WTC11 (cell line): ENCODE measurements around the gene TMIE. TPM values are rescaled to one million over a fixed set of nuclear protein-coding genes. Genes with fewer than 3 reads are reported as not detected.

ENCODE experiments used
- ATAC-seq: fragments of 200-7000 bp; cut with Tn5 transposase; 2 replicates; pipeline ENCODE4 v1.10.0; 2021; ENCODE audit warnings: mild to moderate bottlenecking, moderate library complexity
- CTCF ChIA-PET: fragments of 300-600 bp; sonication (Branson Sonifier 250); formaldehyde crosslinking; loops from one replicate; lab custom pipeline; 2021; ENCODE audit warnings: antibody characterized with exemption; lab: Charles Lee
- POLR2A ChIA-PET: fragments of 350-600 bp; sonication (Branson Sonifier 250); formaldehyde crosslinking; loops from one replicate; lab custom pipeline; 2021; ENCODE audit warnings: antibody characterized with exemption; lab: Charles Lee
- DNase-seq: peaks from one replicate; pipeline ENCODE4 v3.0.0; 2021; ENCODE audit warnings: low spot score
- H3K27ac Mint-ChIP-seq: 2 replicates; pipeline ENCODE4 v1.8.0; 2021; ENCODE audit warnings: mixed read lengths
- H3K27me3 Mint-ChIP-seq: 2 replicates; pipeline ENCODE4 v1.8.0; 2021; ENCODE audit warnings: low read depth, mild to moderate bottlenecking, moderate library complexity, mixed read lengths
- H3K36me3 Mint-ChIP-seq: 2 replicates; pipeline ENCODE4 v1.8.0; 2021; ENCODE audit warnings: mixed read lengths
- H3K4me1 Mint-ChIP-seq: 2 replicates; pipeline ENCODE4 v1.8.0; 2022; ENCODE audit warnings: mixed read lengths
- H3K4me3 Mint-ChIP-seq: 2 replicates; pipeline ENCODE4 v1.8.0; 2021; ENCODE audit warnings: mild to moderate bottlenecking, moderate library complexity, mixed read lengths
- H3K9me3 Mint-ChIP-seq: 2 replicates; pipeline ENCODE4 v1.8.0; 2021; ENCODE audit warnings: mixed read lengths
- CREB1 ChIP-seq: sonication (generic); formaldehyde crosslinking; IDR thresholded peaks from 2 replicates; pipeline ENCODE4 v1.8.0; 2023; ENCODE audit warnings: mild to moderate bottlenecking, missing genetic modification reagents
- EMX1 ChIP-seq: fragments of 250-450 bp; sonication (Bioruptor Pico); IDR thresholded peaks from 2 replicates; pipeline ENCODE4 v1.8.0; 2021; ENCODE audit warnings: mild to moderate bottlenecking
- FOXJ3 ChIP-seq: sonication (generic); formaldehyde crosslinking; IDR thresholded peaks from 2 replicates; pipeline ENCODE4 v1.9.0; 2021; ENCODE audit warnings: missing genetic modification reagents, mild to moderate bottlenecking, borderline replicate concordance
- GTF2I ChIP-seq: fragments of 250-450 bp; sonication (Bioruptor Pico); conservative IDR thresholded peaks from 2 replicates; pipeline ENCODE4 v1.4.0; 2021; ENCODE audit warnings: mild to moderate bottlenecking
- IRF2 ChIP-seq: sonication (generic); formaldehyde crosslinking; IDR thresholded peaks from 2 replicates; pipeline ENCODE4 v1.8.0; 2022; ENCODE audit warnings: low read depth, missing genetic modification reagents, borderline replicate concordance
- JAZF1 ChIP-seq: fragments of 250-450 bp; sonication (Bioruptor Pico); IDR thresholded peaks from 2 replicates; pipeline ENCODE4 v1.9.0; 2021; ENCODE audit warnings: moderate library complexity, mild to moderate bottlenecking, inconsistent platforms
- JUN ChIP-seq: sonication (generic); formaldehyde crosslinking; IDR thresholded peaks from 2 replicates; pipeline ENCODE4 v1.8.0; 2023; ENCODE audit warnings: mild to moderate bottlenecking, missing genetic modification reagents
- MYBL2 ChIP-seq: sonication (generic); formaldehyde crosslinking; IDR thresholded peaks from 2 replicates; pipeline ENCODE4 v1.8.1; 2023; ENCODE audit warnings: mild to moderate bottlenecking, moderate library complexity, missing genetic modification reagents
- NFATC4 ChIP-seq: fragments of 250-450 bp; sonication (Bioruptor Pico); IDR thresholded peaks from 2 replicates; pipeline ENCODE4 v1.9.0; 2021; ENCODE audit warnings: mild to moderate bottlenecking
- RELA ChIP-seq: sonication (generic); formaldehyde crosslinking; IDR thresholded peaks from 2 replicates; pipeline ENCODE4 v1.8.1; 2022; ENCODE audit warnings: missing genetic modification reagents, mild to moderate bottlenecking, borderline replicate concordance
- SMAD4 ChIP-seq: sonication (generic); formaldehyde crosslinking; IDR thresholded peaks from 2 replicates; pipeline ENCODE4 v1.8.0; 2022; ENCODE audit warnings: mild to moderate bottlenecking, missing genetic modification reagents
- TEAD1 ChIP-seq: sonication (generic); formaldehyde crosslinking; IDR thresholded peaks from 2 replicates; pipeline ENCODE4 v1.8.0; 2022; ENCODE audit warnings: mild to moderate bottlenecking, missing genetic modification reagents
- ZNF317 ChIP-seq: sonication (generic); formaldehyde crosslinking; IDR thresholded peaks from 2 replicates; pipeline ENCODE4 v1.8.1; 2023; ENCODE audit warnings: low read depth, mild to moderate bottlenecking, moderate library complexity, missing genetic modification reagents, borderline replicate concordance
- ZNF396 ChIP-seq: fragments of 250-450 bp; sonication (Bioruptor Pico); IDR thresholded peaks from 2 replicates; pipeline ENCODE4 v1.8.0; 2021; ENCODE audit warnings: mild to moderate bottlenecking, moderate library complexity, borderline replicate concordance
- ZNF416 ChIP-seq: fragments of 250-450 bp; sonication (Bioruptor Pico); IDR thresholded peaks from 2 replicates; pipeline ENCODE4 v1.9.0; 2021; ENCODE audit warnings: mild to moderate bottlenecking, inconsistent platforms
- total RNA-seq: library from RNA; stranded (reverse); gene quantifications from 3 replicates; pipeline ENCODE4 v1.2.3, GENCODE V29; 2021
- TF ChIP-seq, protein P1 (sequence below): sonication (generic); formaldehyde crosslinking; IDR thresholded peaks from 2 replicates; pipeline ENCODE4 v1.8.0; 2022; ENCODE audit warnings: mild to moderate bottlenecking, missing genetic modification reagents
- TF ChIP-seq, protein P2 (sequence below): sonication (generic); formaldehyde crosslinking; conservative IDR thresholded peaks from 2 replicates; pipeline ENCODE4 v1.8.1; 2023; ENCODE audit warnings: mild to moderate bottlenecking, low read depth, missing genetic modification reagents, moderate library complexity
- TF ChIP-seq, protein P3 (sequence below): fragments of 250-450 bp; sonication (Bioruptor Pico); IDR thresholded peaks from 2 replicates; pipeline ENCODE4 v1.9.0; 2021; ENCODE audit warnings: moderate library complexity, mild to moderate bottlenecking, inconsistent platforms, borderline replicate concordance
- TF ChIP-seq, protein P4 (sequence below): sonication (generic); formaldehyde crosslinking; IDR thresholded peaks from 2 replicates; pipeline ENCODE4 v1.8.1; 2023; ENCODE audit warnings: mild to moderate bottlenecking, moderate library complexity, missing genetic modification reagents
- TF ChIP-seq, protein P5 (sequence below): fragments of 250-450 bp; sonication (Bioruptor Pico); IDR thresholded peaks from 2 replicates; pipeline ENCODE4 v1.9.0; 2021; ENCODE audit warnings: mild to moderate bottlenecking
- TF ChIP-seq, protein P6 (sequence below): sonication (generic); formaldehyde crosslinking; IDR thresholded peaks from 2 replicates; pipeline ENCODE4 v1.8.0; 2023; ENCODE audit warnings: missing genetic modification reagents, mild to moderate bottlenecking, borderline replicate concordance
- TF ChIP-seq, protein P7 (sequence below): sonication (generic); formaldehyde crosslinking; conservative IDR thresholded peaks from 2 replicates; pipeline ENCODE4 v1.8.1; 2022; ENCODE audit warnings: mild to moderate bottlenecking, missing genetic modification reagents

The TMIE gene
- total RNA-seq, 1 experiment from 2014 or later: 0.57 TPM

DNA sequence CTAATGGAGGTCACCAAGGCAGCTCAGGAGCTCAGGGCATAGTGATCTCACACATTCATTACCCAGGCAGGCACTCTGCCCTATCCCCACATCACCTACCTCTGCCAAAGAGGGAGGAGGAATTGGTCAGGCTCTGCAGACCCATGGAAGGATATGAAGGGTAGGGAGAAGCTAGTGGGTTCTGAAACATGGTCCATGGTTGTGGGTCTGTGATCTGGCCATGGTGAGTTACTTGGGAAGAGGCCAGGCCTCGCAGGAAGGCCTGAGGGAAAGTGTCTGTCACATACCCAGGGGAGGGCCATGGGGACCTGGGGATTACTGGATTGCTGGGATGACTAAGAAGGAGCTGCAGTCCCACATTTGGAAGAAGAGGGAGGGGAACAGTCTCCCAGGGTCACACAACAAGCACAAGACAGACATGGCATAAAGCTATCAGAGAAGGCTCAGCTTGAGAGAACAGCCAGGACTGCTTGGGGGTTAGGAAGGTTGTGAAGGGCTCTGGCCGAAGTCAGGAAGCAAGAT lies 17.9 kb downstream of the TMIE start:
- no peak for DNase-seq
- ChIA-PET POLR2A (no interaction called here), CTCF (interaction anchor here (1.1 to 2.3 kb wide), 8 partner anchors 11 to 321 kb away, joined by 3 to 8 read pairs (median 4); no protein-coding TSS in a partner anchor)
- Mint-ChIP-seq H3K27me3 (no peaks in the 10 kb centered on the region), H3K27ac (no peak overlapping the region), H3K36me3 (no peaks in the 10 kb centered on the region), H3K9me3 (peaks cover 6% of the 10 kb centered on the region), H3K4me3 (no peak overlapping the region), H3K4me1 (no peaks in the 10 kb centered on the region)
- TF ChIP-seq RELA (CRISPR knock-in tag): no peak
- TF ChIP-seq FOXJ3: no peak
- no peak for TF ChIP-seq JAZF1
- TF ChIP-seq, protein P1, sequence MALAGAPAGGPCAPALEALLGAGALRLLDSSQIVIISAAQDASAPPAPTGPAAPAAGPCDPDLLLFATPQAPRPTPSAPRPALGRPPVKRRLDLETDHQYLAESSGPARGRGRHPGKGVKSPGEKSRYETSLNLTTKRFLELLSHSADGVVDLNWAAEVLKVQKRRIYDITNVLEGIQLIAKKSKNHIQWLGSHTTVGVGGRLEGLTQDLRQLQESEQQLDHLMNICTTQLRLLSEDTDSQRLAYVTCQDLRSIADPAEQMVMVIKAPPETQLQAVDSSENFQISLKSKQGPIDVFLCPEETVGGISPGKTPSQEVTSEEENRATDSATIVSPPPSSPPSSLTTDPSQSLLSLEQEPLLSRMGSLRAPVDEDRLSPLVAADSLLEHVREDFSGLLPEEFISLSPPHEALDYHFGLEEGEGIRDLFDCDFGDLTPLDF (CRISPR knock-in tag): no peak
- TF ChIP-seq GTF2I: no peak
- no peak for TF ChIP-seq MYBL2 (CRISPR knock-in tag)
- no peak for TF ChIP-seq IRF2 (CRISPR knock-in tag)
- TF ChIP-seq NFATC4 (CRISPR knock-in tag): no peak
- no peak for TF ChIP-seq SMAD4
- ATAC-seq: no peak

DNA sequence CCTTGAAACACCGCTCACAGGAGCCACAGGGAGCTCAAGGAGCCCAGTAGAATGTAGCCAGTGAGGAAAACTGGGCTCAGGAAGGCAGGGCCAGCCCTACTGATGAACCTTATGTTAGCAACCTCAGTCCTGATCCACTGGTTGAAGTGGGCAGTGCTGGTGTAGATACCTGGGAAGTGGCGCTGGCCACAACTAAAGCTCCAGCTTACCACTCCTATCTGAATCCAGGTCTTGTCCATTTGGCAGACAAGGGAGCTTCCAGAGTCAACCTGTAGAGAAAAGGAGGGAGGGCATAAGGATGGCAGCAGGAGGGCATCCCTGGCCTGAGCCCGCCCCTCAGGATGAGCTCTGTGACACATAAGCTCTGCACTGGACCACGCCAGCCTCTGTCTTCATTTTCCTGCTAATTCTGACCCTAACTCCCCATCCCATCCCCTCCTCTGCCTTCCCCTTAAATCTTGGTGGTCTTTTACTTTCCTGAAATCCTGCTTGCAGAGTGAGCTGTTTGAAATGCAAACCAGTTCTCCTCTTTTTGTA lies 18.6 kb downstream of the TMIE start:
- Mint-ChIP-seq H3K36me3 (no peaks in the 10 kb centered on the region), H3K4me1 (no peaks in the 10 kb centered on the region), H3K4me3 (no peak overlapping the region), H3K9me3 (peaks cover 6% of the 10 kb centered on the region), H3K27ac (no peak overlapping the region), H3K27me3 (no peaks in the 10 kb centered on the region)
- CTCF ChIA-PET: interaction anchor here (1.1 to 2.3 kb wide), 9 partner anchors 12 to 322 kb away, joined by 3 to 8 read pairs (median 4); no protein-coding TSS in a partner anchor
- no peak for DNase-seq
- POLR2A ChIA-PET: no interaction called here
- ATAC-seq: no peak
- no peak for TF ChIP-seq MYBL2 (CRISPR knock-in tag)
- TF ChIP-seq, protein P2, sequence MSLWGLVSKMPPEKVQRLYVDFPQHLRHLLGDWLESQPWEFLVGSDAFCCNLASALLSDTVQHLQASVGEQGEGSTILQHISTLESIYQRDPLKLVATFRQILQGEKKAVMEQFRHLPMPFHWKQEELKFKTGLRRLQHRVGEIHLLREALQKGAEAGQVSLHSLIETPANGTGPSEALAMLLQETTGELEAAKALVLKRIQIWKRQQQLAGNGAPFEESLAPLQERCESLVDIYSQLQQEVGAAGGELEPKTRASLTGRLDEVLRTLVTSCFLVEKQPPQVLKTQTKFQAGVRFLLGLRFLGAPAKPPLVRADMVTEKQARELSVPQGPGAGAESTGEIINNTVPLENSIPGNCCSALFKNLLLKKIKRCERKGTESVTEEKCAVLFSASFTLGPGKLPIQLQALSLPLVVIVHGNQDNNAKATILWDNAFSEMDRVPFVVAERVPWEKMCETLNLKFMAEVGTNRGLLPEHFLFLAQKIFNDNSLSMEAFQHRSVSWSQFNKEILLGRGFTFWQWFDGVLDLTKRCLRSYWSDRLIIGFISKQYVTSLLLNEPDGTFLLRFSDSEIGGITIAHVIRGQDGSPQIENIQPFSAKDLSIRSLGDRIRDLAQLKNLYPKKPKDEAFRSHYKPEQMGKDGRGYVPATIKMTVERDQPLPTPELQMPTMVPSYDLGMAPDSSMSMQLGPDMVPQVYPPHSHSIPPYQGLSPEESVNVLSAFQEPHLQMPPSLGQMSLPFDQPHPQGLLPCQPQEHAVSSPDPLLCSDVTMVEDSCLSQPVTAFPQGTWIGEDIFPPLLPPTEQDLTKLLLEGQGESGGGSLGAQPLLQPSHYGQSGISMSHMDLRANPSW (CRISPR knock-in tag): no peak
- TF ChIP-seq CREB1 (CRISPR knock-in tag): no peak
- no peak for TF ChIP-seq ZNF317 (CRISPR knock-in tag)
- no peak for TF ChIP-seq ZNF416 (CRISPR knock-in tag)
- TF ChIP-seq, protein P3, sequence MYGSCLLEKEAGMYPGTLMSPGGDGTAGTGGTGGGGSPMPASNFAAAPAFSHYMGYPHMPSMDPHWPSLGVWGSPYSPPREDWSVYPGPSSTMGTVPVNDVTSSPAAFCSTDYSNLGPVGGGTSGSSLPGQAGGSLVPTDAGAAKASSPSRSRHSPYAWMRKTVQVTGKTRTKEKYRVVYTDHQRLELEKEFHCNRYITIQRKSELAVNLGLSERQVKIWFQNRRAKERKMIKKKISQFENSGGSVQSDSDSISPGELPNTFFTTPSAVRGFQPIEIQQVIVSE (CRISPR knock-in tag): no peak
- TF ChIP-seq, protein P4, sequence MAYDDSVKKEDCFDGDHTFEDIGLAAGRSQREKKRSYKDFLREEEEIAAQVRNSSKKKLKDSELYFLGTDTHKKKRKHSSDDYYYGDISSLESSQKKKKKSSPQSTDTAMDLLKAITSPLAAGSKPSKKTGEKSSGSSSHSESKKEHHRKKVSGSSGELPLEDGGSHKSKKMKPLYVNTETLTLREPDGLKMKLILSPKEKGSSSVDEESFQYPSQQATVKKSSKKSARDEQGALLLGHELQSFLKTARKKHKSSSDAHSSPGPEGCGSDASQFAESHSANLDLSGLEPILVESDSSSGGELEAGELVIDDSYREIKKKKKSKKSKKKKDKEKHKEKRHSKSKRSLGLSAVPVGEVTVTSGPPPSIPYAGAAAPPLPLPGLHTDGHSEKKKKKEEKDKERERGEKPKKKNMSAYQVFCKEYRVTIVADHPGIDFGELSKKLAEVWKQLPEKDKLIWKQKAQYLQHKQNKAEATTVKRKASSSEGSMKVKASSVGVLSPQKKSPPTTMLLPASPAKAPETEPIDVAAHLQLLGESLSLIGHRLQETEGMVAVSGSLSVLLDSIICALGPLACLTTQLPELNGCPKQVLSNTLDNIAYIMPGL (CRISPR knock-in tag): no peak
- TF ChIP-seq EMX1: no peak
- TF ChIP-seq, protein P5, sequence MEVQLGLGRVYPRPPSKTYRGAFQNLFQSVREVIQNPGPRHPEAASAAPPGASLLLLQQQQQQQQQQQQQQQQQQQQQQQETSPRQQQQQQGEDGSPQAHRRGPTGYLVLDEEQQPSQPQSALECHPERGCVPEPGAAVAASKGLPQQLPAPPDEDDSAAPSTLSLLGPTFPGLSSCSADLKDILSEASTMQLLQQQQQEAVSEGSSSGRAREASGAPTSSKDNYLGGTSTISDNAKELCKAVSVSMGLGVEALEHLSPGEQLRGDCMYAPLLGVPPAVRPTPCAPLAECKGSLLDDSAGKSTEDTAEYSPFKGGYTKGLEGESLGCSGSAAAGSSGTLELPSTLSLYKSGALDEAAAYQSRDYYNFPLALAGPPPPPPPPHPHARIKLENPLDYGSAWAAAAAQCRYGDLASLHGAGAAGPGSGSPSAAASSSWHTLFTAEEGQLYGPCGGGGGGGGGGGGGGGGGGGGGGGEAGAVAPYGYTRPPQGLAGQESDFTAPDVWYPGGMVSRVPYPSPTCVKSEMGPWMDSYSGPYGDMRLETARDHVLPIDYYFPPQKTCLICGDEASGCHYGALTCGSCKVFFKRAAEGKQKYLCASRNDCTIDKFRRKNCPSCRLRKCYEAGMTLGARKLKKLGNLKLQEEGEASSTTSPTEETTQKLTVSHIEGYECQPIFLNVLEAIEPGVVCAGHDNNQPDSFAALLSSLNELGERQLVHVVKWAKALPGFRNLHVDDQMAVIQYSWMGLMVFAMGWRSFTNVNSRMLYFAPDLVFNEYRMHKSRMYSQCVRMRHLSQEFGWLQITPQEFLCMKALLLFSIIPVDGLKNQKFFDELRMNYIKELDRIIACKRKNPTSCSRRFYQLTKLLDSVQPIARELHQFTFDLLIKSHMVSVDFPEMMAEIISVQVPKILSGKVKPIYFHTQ (CRISPR knock-in tag): no peak
- TF ChIP-seq JUN (CRISPR knock-in tag): no peak
- TF ChIP-seq, protein P6, sequence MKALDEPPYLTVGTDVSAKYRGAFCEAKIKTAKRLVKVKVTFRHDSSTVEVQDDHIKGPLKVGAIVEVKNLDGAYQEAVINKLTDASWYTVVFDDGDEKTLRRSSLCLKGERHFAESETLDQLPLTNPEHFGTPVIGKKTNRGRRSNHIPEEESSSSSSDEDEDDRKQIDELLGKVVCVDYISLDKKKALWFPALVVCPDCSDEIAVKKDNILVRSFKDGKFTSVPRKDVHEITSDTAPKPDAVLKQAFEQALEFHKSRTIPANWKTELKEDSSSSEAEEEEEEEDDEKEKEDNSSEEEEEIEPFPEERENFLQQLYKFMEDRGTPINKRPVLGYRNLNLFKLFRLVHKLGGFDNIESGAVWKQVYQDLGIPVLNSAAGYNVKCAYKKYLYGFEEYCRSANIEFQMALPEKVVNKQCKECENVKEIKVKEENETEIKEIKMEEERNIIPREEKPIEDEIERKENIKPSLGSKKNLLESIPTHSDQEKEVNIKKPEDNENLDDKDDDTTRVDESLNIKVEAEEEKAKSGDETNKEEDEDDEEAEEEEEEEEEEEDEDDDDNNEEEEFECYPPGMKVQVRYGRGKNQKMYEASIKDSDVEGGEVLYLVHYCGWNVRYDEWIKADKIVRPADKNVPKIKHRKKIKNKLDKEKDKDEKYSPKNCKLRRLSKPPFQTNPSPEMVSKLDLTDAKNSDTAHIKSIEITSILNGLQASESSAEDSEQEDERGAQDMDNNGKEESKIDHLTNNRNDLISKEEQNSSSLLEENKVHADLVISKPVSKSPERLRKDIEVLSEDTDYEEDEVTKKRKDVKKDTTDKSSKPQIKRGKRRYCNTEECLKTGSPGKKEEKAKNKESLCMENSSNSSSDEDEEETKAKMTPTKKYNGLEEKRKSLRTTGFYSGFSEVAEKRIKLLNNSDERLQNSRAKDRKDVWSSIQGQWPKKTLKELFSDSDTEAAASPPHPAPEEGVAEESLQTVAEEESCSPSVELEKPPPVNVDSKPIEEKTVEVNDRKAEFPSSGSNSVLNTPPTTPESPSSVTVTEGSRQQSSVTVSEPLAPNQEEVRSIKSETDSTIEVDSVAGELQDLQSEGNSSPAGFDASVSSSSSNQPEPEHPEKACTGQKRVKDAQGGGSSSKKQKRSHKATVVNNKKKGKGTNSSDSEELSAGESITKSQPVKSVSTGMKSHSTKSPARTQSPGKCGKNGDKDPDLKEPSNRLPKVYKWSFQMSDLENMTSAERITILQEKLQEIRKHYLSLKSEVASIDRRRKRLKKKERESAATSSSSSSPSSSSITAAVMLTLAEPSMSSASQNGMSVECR (CRISPR knock-in tag): no peak
- TF ChIP-seq ZNF396 (CRISPR knock-in tag): no peak
- no peak for TF ChIP-seq TEAD1 (CRISPR knock-in tag)
- TF ChIP-seq, protein P7, sequence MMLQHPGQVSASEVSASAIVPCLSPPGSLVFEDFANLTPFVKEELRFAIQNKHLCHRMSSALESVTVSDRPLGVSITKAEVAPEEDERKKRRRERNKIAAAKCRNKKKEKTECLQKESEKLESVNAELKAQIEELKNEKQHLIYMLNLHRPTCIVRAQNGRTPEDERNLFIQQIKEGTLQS: no peak
